CD14-positive monocyte (primary cell): ENCODE data around the gene ZIC1. TPM values are rescaled to one million over a fixed set of nuclear protein-coding genes. Genes with fewer than 3 reads are reported as not detected.

Source experiments
- DNase-seq, 3 donors: peaks; one replicate each; pipeline ENCODE4 v3.0.0-alpha.2; 2011 to 2022
- H2AFZ ChIP-seq: 2 replicates; pipeline ENCODE4 v1.6.0; 2012; ENCODE audit warnings: mild to moderate bottlenecking, low read depth, low read length, inconsistent platforms; ENCODE audit not compliant: insufficient read depth, poor library complexity, severe bottlenecking
- H3K27ac ChIP-seq, 2 donors: 1 replicate in 1 of 2; 2 replicates in 1 of 2; pipeline ENCODE4 v1.5.1; 2012 to 2013; ENCODE audit warnings: low read length in 2 of 2, control low read depth in 1 of 2, inconsistent platforms in 1 of 2, low read depth in 1 of 2, mild to moderate bottlenecking in 1 of 2
- H3K27me3 ChIP-seq, 2 donors: one replicate each; pipeline versions ENCODE4 v1.6.0 to v1.6.1; 2011 to 2013; ENCODE audit warnings: low read length in 2 of 2; ENCODE audit not compliant: control insufficient read depth in 2 of 2, insufficient read depth in 2 of 2
- H3K36me3 ChIP-seq, 2 donors: replicated peaks in 1 of 2; 1 replicate in 1 of 2; 2 replicates in 1 of 2; pipeline versions ENCODE4 v1.5.1 to v1.6.1; 2012 to 2013; ENCODE audit warnings: low read length in 2 of 2, control low read depth in 1 of 2, inconsistent platforms in 1 of 2, mild to moderate bottlenecking in 1 of 2; ENCODE audit not compliant: insufficient read depth in 2 of 2, control insufficient read depth in 1 of 2
- H3K4me1 ChIP-seq, 2 donors: 1 replicate in 1 of 2; 2 replicates in 1 of 2; pipeline versions ENCODE4 v1.5.1 to v1.6.1; 2012 to 2013; ENCODE audit warnings: low read length in 2 of 2, control low read depth in 1 of 2, inconsistent platforms in 1 of 2, mild to moderate bottlenecking in 1 of 2, moderate library complexity in 1 of 2; ENCODE audit not compliant: insufficient read depth in 2 of 2, control insufficient read depth in 1 of 2
- H3K4me2 ChIP-seq: replicated peaks from 2 replicates; pipeline ENCODE3; 2012; ENCODE audit warnings: low read length, moderate library complexity, mild to moderate bottlenecking; ENCODE audit not compliant: poor library complexity, severe bottlenecking; ENCODE audit errors: extremely low read depth
- H3K4me3 ChIP-seq, 3 experiments: fragments of 200-600 bp in 1 of 3; sonication (generic) in 1 of 3; replicated peaks in 1 of 3; 1 replicate in 2 of 3; 2 replicates in 1 of 3; pipeline ENCODE4 v1.5.1; 2011 to 2013; ENCODE audit warnings: low read length in 3 of 3, mild to moderate bottlenecking in 3 of 3, control low read depth in 2 of 3, low read depth in 2 of 3, inconsistent platforms in 1 of 3, moderate library complexity in 1 of 3
- H3K79me2 ChIP-seq: 2 replicates; pipeline ENCODE4 v1.6.0; 2012; ENCODE audit warnings: mild to moderate bottlenecking, control low read depth, inconsistent platforms, low read length, moderate library complexity; ENCODE audit not compliant: insufficient read depth
- H3K9ac ChIP-seq: 2 replicates; pipeline ENCODE4 v1.6.0; 2017; ENCODE audit warnings: low read length, mild to moderate bottlenecking; ENCODE audit not compliant: insufficient read depth, poor library complexity, severe bottlenecking
- H3K9me3 ChIP-seq, 2 donors: replicated peaks in 1 of 2; 1 replicate in 1 of 2; 2 replicates in 1 of 2; pipeline versions ENCODE4 v1.5.1 to v1.6.1; 2012 to 2013; ENCODE audit warnings: low read length in 2 of 2, control low read depth in 1 of 2; ENCODE audit not compliant: control insufficient read depth in 1 of 2, insufficient read depth in 1 of 2
- H4K20me1 ChIP-seq: 2 replicates; pipeline ENCODE4 v1.6.0; 2012; ENCODE audit warnings: mild to moderate bottlenecking, low read length, control low read depth, moderate library complexity; ENCODE audit not compliant: insufficient read depth
- H3K27ac Mint-ChIP-seq, 7 donors: one replicate each; pipeline ENCODE4 v1.8.0; 2020; ENCODE audit warnings: mild to moderate bottlenecking in 7 of 7, mixed read lengths in 7 of 7, moderate library complexity in 6 of 7, inconsistent platforms in 2 of 7
- H3K27me3 Mint-ChIP-seq, 3 donors: one replicate each; pipeline ENCODE4 v1.8.0; 2021 to 2022; ENCODE audit warnings: low read depth in 3 of 3, mild to moderate bottlenecking in 3 of 3, mixed read lengths in 3 of 3, moderate library complexity in 3 of 3, inconsistent platforms in 1 of 3
- H3K36me3 Mint-ChIP-seq, 2 donors: one replicate each; pipeline ENCODE4 v1.8.0; 2020; ENCODE audit warnings: mixed read lengths in 2 of 2, inconsistent platforms in 1 of 2, mild to moderate bottlenecking in 1 of 2
- H3K4me1 Mint-ChIP-seq: one replicate; pipeline ENCODE4 v1.8.0; 2020; ENCODE audit warnings: mild to moderate bottlenecking, mixed read lengths
- H3K4me3 Mint-ChIP-seq, 2 donors: one replicate each; pipeline ENCODE4 v1.8.0; 2020; ENCODE audit warnings: mild to moderate bottlenecking in 2 of 2, mixed read lengths in 2 of 2, moderate library complexity in 1 of 2
- H3K9me3 Mint-ChIP-seq, 7 donors: one replicate each; pipeline ENCODE4 v1.8.0; 2020 to 2022; ENCODE audit warnings: mixed read lengths in 7 of 7, mild to moderate bottlenecking in 6 of 7, moderate library complexity in 6 of 7, inconsistent platforms in 2 of 7
- WGBS: methylation state at CpG from one replicate; pipeline ENCODE4 v1.1.5; 2013; ENCODE audit warnings: missing lambda C conversion rate; ENCODE audit not compliant: insufficient coverage; 5-methylcytosine and 5-hydroxymethylcytosine counted together
- intact Hi-C, 2 donors: fragments of 100-400 bp; cut with micrococcal nuclease; formaldehyde crosslinking; loops; one replicate each; pipeline versions ENCODE4 v1.15.0 to v1.15.1; 2023
- polyA plus RNA-seq, 3 donors: library from polyadenylated mRNA; depleted of rRNA in 1 of 3; unstranded in 2 of 3; stranded (reverse) in 1 of 3; fragments of 300-500 nt in 2 of 3; fragments of >200 nt in 1 of 3; fragmentation: Illumina TruSeq in 2 of 3; gene quantifications; 1 replicate in 2 of 3; 2 replicates in 1 of 3; pipeline ENCODE4 v1.2.3, GENCODE V29; 2012 to 2021
- TF ChIP-seq, protein P1 (sequence below): fragments of 200-600 bp; IDR thresholded peaks from one replicate; pipeline ENCODE4 v1.8.0; 2022; ENCODE audit warnings: antibody characterized with exemption, mild to moderate bottlenecking

Gene ZIC1
- polyA plus RNA-seq, 3 donors, result not detected

DNA sequence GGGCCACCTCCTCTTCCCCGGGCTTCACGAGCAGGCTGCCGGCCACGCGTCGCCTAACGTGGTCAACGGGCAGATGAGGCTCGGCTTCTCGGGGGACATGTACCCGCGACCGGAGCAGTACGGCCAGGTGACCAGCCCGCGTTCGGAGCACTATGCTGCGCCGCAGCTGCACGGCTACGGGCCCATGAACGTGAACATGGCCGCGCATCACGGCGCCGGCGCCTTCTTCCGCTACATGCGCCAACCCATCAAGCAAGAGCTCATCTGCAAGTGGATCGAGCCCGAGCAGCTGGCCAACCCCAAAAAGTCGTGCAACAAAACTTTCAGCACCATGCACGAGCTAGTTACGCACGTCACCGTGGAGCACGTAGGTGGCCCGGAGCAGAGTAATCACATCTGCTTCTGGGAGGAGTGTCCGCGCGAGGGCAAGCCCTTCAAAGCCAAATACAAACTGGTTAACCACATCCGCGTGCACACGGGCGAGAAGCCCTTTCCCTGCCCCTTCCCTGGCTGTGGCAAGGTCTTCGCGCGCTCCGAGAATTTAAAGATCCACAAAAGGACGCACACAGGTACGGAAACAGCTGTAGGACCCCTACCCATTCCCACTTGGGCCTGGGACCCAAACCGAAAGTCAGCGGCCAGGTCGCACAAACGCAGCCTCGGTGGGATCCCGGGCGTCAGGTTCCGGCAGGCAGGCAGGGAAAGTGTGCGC lies 1.5 kb downstream of the ZIC1 start:
- no peak overlapping the region for H3K9ac ChIP-seq

DNA sequence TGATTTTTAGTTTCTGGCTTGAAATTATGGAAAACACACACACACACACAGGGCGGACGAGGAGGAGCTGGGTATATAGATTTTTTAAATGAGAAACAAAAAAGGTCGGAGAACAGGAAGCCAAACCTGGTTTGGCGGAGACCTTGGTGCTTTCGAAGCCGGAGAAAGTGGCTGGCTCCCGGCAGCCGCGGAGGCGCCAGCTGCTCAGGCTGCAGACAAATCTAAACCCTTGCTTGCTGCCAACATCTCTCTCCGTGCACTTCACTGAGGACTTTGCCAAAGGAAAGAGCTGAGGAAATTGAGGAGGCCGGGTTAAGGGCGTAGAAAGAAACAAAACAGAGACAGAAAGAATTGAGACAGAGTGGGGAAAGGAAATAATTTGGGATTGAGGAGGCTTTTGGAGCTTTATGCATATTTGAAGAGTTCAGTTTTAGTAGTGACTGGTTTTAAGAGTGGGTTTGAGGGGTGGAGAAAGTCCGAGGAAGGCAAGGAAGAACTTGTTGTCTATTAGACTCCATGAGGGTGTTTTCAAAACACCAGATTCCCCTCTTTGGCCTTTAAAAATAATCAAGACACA lies 2.2 kb downstream of the ZIC1 start:
- Histone ChIP-seq H3K4me3 (peak overlapping the region in 2 of 3 experiments; percentile 35 to 67), H3K9ac (no peak overlapping the region), H3K36me3 (no peaks in the 10 kb centered on the region), H3K4me2 (peak overlapping the region; percentile 67), H2AFZ (peak overlapping the region; percentile 41), H3K9me3 (peaks cover 20 to 84% of the 10 kb centered on the region in 2 donors), H4K20me1 (no peaks in the 10 kb centered on the region), H3K27me3 (peaks cover 85 to 97% of the 10 kb centered on the region in 2 donors), H3K27ac (no peak overlapping the region), H3K79me2 (no peaks in the 10 kb centered on the region), H3K4me1 (peaks cover 0 to 15% of the 10 kb centered on the region in 2 donors)
- H3K27ac Mint-ChIP-seq, result no peak overlapping the region
- H3K4me1 Mint-ChIP-seq, result peaks cover 27% of the 10 kb centered on the region
- peaks cover 16 to 41% of the 10 kb centered on the region in 2 donors for H3K36me3 Mint-ChIP-seq
- H3K9me3 Mint-ChIP-seq, result peaks cover 17 to 76% (median 66%) of the 10 kb centered on the region in 7 donors
- H3K27me3 Mint-ChIP-seq, result peaks cover 93 to 98% (median 96%) of the 10 kb centered on the region in 3 donors
- TF ChIP-seq, protein P1, sequence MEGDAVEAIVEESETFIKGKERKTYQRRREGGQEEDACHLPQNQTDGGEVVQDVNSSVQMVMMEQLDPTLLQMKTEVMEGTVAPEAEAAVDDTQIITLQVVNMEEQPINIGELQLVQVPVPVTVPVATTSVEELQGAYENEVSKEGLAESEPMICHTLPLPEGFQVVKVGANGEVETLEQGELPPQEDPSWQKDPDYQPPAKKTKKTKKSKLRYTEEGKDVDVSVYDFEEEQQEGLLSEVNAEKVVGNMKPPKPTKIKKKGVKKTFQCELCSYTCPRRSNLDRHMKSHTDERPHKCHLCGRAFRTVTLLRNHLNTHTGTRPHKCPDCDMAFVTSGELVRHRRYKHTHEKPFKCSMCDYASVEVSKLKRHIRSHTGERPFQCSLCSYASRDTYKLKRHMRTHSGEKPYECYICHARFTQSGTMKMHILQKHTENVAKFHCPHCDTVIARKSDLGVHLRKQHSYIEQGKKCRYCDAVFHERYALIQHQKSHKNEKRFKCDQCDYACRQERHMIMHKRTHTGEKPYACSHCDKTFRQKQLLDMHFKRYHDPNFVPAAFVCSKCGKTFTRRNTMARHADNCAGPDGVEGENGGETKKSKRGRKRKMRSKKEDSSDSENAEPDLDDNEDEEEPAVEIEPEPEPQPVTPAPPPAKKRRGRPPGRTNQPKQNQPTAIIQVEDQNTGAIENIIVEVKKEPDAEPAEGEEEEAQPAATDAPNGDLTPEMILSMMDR, result no peak
- intact Hi-C loops, result no loop called here
- WGBS, result 8% methylated on average over 5 of the region's 14 CpGs
- DNase-seq, result no peak
- H3K4me3 Mint-ChIP-seq, result peak overlapping the region; percentile 75 to 94

More for the DNA sequence above, 1.5 kb downstream of the ZIC1 start:
- H3K27ac ChIP-seq, result no peak overlapping the region
- H4K20me1 ChIP-seq, result no peaks in the 10 kb centered on the region
- TF ChIP-seq, protein P1, result no peak
- DNase-seq, result no peak
- H3K27ac Mint-ChIP-seq, result no peak overlapping the region
- peaks cover 17 to 41% of the 10 kb centered on the region in 2 donors for H3K36me3 Mint-ChIP-seq
- H3K4me2 ChIP-seq, result peak overlapping the region; percentile 67
- peaks cover 27% of the 10 kb centered on the region for H3K4me1 Mint-ChIP-seq
- H3K4me3 Mint-ChIP-seq, result peak overlapping the region; percentile 75 to 94
- H3K36me3 ChIP-seq, result no peaks in the 10 kb centered on the region
- peaks cover 21 to 83% (median 73%) of the 10 kb centered on the region in 7 donors for H3K9me3 Mint-ChIP-seq
- WGBS, result 4% methylated on average over 53 of the region's 61 CpGs
- H2AFZ ChIP-seq, result peak overlapping the region; percentile 41
- intact Hi-C loops, result no loop called here
- H3K27me3 Mint-ChIP-seq, result peaks cover 93 to 98% (median 96%) of the 10 kb centered on the region in 3 donors
- peak overlapping the region in 2 of 3 experiments; percentile 35 to 67 for H3K4me3 ChIP-seq
- H3K27me3 ChIP-seq, result peaks cover 85 to 97% of the 10 kb centered on the region in 2 donors
- peaks cover 0 to 15% of the 10 kb centered on the region in 2 donors for H3K4me1 ChIP-seq
- peaks cover 26 to 89% of the 10 kb centered on the region in 2 donors for H3K9me3 ChIP-seq
- no peaks in the 10 kb centered on the region for H3K79me2 ChIP-seq
